ENCODE results near the gene INPP5A.

The INPP5A gene

DNA sequence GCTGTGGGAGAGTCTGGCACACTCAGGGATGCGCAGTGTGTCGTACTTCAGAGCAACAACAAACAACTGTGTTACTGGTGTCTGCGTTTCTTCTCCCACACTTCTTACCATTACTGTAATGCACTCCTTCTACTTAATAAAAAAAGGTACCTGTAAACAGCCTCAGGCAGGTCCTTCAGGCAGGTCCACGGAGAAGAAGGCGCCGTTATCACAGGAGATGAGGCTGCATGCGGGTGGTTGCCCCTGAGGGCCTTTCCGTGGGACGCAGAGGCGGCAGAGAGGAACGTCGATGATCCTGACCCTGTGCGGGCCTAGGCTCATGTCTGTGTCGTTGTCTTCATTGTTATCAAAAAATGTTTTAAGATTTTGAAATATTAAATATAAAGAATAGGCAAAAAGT, 219.0 kb downstream of the INPP5A start:
- TF ChIP-seq, protein P1, sequence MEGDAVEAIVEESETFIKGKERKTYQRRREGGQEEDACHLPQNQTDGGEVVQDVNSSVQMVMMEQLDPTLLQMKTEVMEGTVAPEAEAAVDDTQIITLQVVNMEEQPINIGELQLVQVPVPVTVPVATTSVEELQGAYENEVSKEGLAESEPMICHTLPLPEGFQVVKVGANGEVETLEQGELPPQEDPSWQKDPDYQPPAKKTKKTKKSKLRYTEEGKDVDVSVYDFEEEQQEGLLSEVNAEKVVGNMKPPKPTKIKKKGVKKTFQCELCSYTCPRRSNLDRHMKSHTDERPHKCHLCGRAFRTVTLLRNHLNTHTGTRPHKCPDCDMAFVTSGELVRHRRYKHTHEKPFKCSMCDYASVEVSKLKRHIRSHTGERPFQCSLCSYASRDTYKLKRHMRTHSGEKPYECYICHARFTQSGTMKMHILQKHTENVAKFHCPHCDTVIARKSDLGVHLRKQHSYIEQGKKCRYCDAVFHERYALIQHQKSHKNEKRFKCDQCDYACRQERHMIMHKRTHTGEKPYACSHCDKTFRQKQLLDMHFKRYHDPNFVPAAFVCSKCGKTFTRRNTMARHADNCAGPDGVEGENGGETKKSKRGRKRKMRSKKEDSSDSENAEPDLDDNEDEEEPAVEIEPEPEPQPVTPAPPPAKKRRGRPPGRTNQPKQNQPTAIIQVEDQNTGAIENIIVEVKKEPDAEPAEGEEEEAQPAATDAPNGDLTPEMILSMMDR (IDR thresholded peaks at IDR 0.05; ENCODE audit: low read depth, low read length): no peak
- DNase-seq (ENCODE audit: extremely low read depth, low read depth): no peak

DNA sequence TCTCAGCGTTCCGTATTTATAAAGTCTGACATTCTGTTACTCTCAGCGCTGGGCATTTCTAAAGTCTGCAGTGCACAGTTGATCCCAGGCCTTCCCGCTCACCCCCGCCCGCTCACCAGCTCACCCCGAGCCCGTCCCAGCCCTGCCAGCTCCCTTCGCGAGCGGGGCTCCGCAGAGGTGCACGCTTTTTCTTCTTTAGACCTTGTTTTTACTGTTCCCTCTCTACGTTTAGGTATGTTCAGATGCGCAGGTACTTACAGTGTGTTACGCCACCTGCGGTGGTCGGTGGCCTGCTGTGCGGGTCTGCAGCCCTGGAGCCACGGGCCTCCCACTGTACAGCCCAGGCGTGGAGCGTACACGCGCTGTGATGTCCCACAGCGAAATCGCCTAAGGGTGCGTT, 219.6 kb downstream of the INPP5A start:
- TF ChIP-seq, protein P1 (IDR thresholded peaks at IDR 0.05; ENCODE audit: low read depth, low read length): no peak

DNA sequence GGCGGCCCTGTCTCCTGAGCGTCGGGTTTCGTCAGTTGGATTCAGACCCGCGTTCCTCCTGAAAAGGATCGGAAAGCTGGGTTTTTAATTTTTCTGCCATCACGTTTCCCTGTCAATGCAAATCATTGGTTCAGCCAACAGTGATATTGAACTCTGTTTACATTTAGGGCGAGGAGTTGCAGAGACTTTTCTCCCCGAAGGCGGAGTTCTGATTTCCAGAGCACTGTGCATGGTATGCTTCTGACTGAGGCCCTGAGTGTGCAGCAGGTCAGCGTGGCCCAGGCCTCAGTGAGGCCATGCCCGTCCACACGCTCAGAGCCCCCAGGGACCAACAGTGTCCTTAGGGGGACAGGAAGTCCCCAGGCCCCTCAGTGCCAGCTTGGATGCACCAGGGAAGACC, 221.3 kb downstream of the INPP5A start:
- DNase-seq (ENCODE audit: extremely low read depth, low read depth): no peak

More for the DNA sequence above, 219.6 kb downstream of the INPP5A start:
- no peak for DNase-seq (ENCODE audit: extremely low read depth, low read depth)

DNA sequence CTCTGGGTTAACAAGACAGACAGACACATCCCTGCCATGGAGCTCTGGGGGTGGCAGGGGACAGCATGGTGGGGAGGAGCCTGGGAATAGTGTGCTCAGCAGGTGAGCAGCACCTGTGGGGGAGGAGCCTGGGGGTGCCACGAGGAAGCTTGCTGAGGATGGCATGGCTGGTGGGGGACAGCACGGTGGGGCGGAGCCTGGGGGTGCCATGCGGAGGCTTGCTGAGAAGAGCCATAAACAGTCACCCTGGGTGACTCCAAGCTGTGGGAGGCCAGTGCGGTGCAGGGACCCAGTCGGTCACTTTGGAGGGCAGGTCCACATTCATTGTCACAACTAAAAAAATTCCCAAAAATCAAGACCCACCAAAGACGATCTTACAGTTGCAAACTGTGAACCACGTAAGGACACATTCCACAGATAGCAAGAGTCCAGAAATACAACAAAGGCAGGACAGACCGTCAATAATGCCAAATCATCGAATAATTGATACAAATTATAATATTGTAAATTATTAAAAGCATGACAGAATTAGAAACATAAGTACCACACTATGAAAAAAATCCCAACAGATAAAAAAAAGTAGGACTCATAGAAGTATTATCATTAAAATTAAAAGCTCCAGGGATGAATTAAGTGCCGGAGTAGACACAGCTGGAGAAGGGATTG, 223.9 kb downstream of the INPP5A start:
- DNase-seq (ENCODE audit: extremely low read depth, low read depth): no peak
- TF ChIP-seq, protein P1 (IDR thresholded peaks at IDR 0.05; ENCODE audit: low read depth, low read length): no peak

More for the DNA sequence above, 221.3 kb downstream of the INPP5A start:
- TF ChIP-seq, protein P1 (IDR thresholded peaks at IDR 0.05; ENCODE audit: low read depth, low read length): no peak

DNA sequence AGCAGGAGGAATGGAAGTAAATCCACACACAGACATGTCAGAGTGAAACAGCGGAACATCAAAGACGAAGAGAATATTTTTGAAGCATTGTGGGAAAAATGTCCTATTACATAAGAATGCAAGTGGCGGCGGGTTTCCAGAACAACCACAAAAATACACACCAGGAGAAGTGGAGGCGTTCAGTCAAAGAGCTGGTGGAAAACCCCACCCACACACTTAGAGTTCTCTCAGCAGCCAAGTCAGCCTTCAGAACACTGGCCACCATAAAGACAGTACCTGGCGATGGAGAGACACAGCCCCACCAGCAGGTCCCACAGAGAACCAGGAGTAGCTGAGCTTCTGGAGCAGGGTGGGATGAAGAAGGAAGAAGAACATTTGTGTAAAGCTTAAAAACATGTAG, 224.7 kb downstream of the INPP5A start:
- no peak for DNase-seq (ENCODE audit: extremely low read depth, low read depth)

DNA sequence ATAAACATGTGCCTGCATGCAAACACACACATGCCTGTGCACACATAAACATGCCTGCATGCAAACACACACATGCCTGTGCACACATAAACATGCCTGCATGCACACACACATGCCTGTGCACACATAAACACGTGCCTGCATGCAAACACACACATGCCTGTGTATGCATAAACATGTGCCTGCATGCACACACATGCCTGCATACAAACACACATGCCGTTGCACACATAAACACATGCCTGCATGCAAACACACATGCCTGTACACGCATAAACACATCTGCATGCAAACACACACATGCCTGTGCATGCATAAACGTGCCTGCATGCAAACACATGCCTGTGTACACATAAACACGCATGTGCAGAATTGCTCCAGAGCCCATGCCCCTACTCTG, 226.0 kb downstream of the INPP5A start:
- TF ChIP-seq, protein P1 (IDR thresholded peaks at IDR 0.05; ENCODE audit: low read depth, low read length): no peak
- no peak for DNase-seq (ENCODE audit: extremely low read depth, low read depth)

More for the DNA sequence above, 224.7 kb downstream of the INPP5A start:
- TF ChIP-seq, protein P1 (IDR thresholded peaks at IDR 0.05; ENCODE audit: low read depth, low read length): no peak

DNA sequence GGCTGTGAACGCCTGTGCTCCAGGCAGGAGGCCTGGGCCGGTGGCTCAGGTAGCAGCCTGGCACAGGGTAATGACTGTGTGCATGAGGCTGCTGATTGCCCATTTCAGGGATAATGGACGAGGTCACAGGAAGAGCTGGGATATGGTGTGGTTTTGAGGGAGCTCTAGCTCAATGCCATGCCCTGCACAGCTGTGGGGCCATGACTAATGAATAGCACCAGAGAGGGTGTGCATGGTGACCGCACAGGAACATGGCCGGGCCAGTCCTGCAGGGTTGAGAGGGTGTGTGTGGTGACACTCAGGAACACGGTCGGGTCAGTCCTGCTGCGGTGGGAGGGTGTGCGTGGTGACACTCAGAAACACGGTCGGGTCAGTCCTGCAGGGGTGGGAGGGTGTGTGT, 226.5 kb downstream of the INPP5A start:
- DNase-seq (ENCODE audit: extremely low read depth, low read depth): no peak
- TF ChIP-seq, protein P1 (IDR thresholded peaks at IDR 0.05; ENCODE audit: low read depth, low read length): no peak

Measured in AG09319 (cell line).